Neural cell (in vitro differentiated cells): Measurements from ENCODE around the gene SLX1A. TPM values are rescaled to one million over a fixed set of nuclear protein-coding genes. Genes with fewer than 3 reads are reported as not detected.

Experiments used
- H2AFZ ChIP-seq: fragments of 200-600, 300-800 bp; sonication (generic), shearing (Covaris generic); 2 replicates; pipeline ENCODE4 v1.6.0; 2014; ENCODE audit warnings: low read depth, mild to moderate bottlenecking, antibody characterized with exemption, low read length, moderate library complexity
- H3F3A ChIP-seq: fragments of 200-600 bp; shearing (Covaris generic); 2 replicates; pipeline ENCODE4 v1.6.1; 2016; ENCODE audit warnings: mild to moderate bottlenecking, moderate library complexity, mixed read lengths, antibody characterized with exemption, low read length; ENCODE audit not compliant: insufficient read depth, poor library complexity, severe bottlenecking
- H3K27ac ChIP-seq: fragments of 200-600, 300-800 bp; sonication (generic), shearing (Covaris generic); 2 replicates; pipeline ENCODE4 v1.5.1; 2014; ENCODE audit warnings: mild to moderate bottlenecking, low read length, moderate library complexity
- H3K27me3 ChIP-seq: fragments of 300-800, 200-600 bp; sonication (generic), shearing (Covaris generic); 2 replicates; pipeline ENCODE4 v1.6.0; 2014; ENCODE audit warnings: mild to moderate bottlenecking, low read depth, low read length, moderate library complexity; ENCODE audit not compliant: insufficient read depth
- H3K36me3 ChIP-seq: fragments of 300-800, 200-600 bp; sonication (generic), shearing (Covaris generic); 2 replicates; pipeline ENCODE4 v1.5.1; 2014; ENCODE audit warnings: mild to moderate bottlenecking, antibody characterized with exemption, low read length, moderate library complexity; ENCODE audit not compliant: insufficient read depth
- H3K4me2 ChIP-seq: fragments of 300-800, 200-600 bp; sonication (generic), shearing (Covaris generic); 2 replicates; pipeline ENCODE4 v1.6.0; 2014; ENCODE audit warnings: mild to moderate bottlenecking, low read length
- H3K4me3 ChIP-seq: fragments of 300-800, 200-600 bp; sonication (generic), shearing (Covaris generic); 2 replicates; pipeline ENCODE4 v1.5.1; 2014; ENCODE audit warnings: mild to moderate bottlenecking, low read length, moderate library complexity
- H3K79me2 ChIP-seq: fragments of 200-600 bp; shearing (Covaris generic); replicated peaks from 2 replicates; pipeline ENCODE4 v1.6.0; 2014; ENCODE audit warnings: mild to moderate bottlenecking, low read length, moderate library complexity; ENCODE audit not compliant: insufficient read depth
- H3K9ac ChIP-seq: fragments of 300-800, 200-600 bp; sonication (generic), shearing (Covaris generic); 2 replicates; pipeline ENCODE4 v1.6.1; 2016; ENCODE audit warnings: mild to moderate bottlenecking, low read length, mixed read lengths
- H3K9me2 ChIP-seq: fragments of 200-600 bp; shearing (Covaris generic); 2 replicates; pipeline ENCODE4 v1.6.1; 2016; ENCODE audit warnings: mild to moderate bottlenecking, low read length, mixed read lengths; ENCODE audit not compliant: insufficient read depth
- H3K9me3 ChIP-seq: fragments of 200-600, 300-800 bp; sonication (generic), shearing (Covaris generic); 2 replicates; pipeline ENCODE4 v1.6.1; 2016; ENCODE audit warnings: mild to moderate bottlenecking, mixed run types, low read length, moderate library complexity, mixed read lengths
- H4K20me1 ChIP-seq: fragments of 200-600 bp; shearing (Covaris generic); 2 replicates; pipeline ENCODE4 v1.6.1; 2016; ENCODE audit warnings: mild to moderate bottlenecking, mixed run types; ENCODE audit not compliant: insufficient read depth
- CTCF ChIP-seq: fragments of 450-650 bp; IDR thresholded peaks from 2 replicates; pipeline ENCODE4 v1.5.1; 2014; ENCODE audit warnings: antibody characterized with exemption, mild to moderate bottlenecking, moderate library complexity; ENCODE audit not compliant: poor library complexity, severe bottlenecking
- EP300 ChIP-seq: fragments of 450-650 bp; conservative IDR thresholded peaks from 2 replicates; pipeline ENCODE4 v1.6.1; 2014; ENCODE audit warnings: antibody characterized with exemption, mild to moderate bottlenecking, moderate library complexity; ENCODE audit not compliant: poor library complexity, severe bottlenecking
- EZH2 ChIP-seq: fragments of 200-600, 300-800 bp; shearing (Covaris generic), sonication (generic); IDR thresholded peaks from 2 replicates; pipeline ENCODE4 v1.6.1; 2014; ENCODE audit warnings: antibody characterized with exemption, low read length, borderline replicate concordance, mild to moderate bottlenecking; ENCODE audit not compliant: insufficient read depth, poor library complexity, severe bottlenecking
- MXI1 ChIP-seq: fragments of 450-650 bp; conservative IDR thresholded peaks from 2 replicates; pipeline ENCODE4 v1.6.1; 2014; ENCODE audit warnings: antibody characterized with exemption, mild to moderate bottlenecking; ENCODE audit not compliant: poor library complexity, severe bottlenecking
- POLR2AphosphoS5 ChIP-seq: IDR thresholded peaks from 2 replicates; pipeline ENCODE4 v1.6.1; 2012
- RAD21 ChIP-seq: fragments of 450-650 bp; conservative IDR thresholded peaks from 2 replicates; pipeline ENCODE4 v1.6.1; 2014; ENCODE audit warnings: antibody characterized with exemption, mild to moderate bottlenecking, moderate library complexity
- SMC3 ChIP-seq: fragments of 450-650 bp; conservative IDR thresholded peaks from 2 replicates; pipeline ENCODE4 v1.6.1; 2014; ENCODE audit warnings: antibody characterized with exemption, mild to moderate bottlenecking, moderate library complexity; ENCODE audit not compliant: poor library complexity
- TAF1 ChIP-seq: IDR thresholded peaks from 2 replicates; pipeline ENCODE4 v1.6.1; 2012; ENCODE audit warnings: low read depth
- polyA plus RNA-seq: library from polyadenylated mRNA; depleted of rRNA; stranded (reverse); fragments of >200 nt; gene quantifications from 2 replicates; pipeline ENCODE4 v1.2.3, GENCODE V29; 2014
- TF ChIP-seq, protein P1 (sequence below): IDR thresholded peaks from 2 replicates; pipeline ENCODE4 v1.6.1; 2012; ENCODE audit warnings: borderline replicate concordance

Gene SLX1A
- polyA plus RNA-seq, 1 donor from 2014 or later, result 22.8 TPM

GRCh38 chr16:30184891-30185682 lies 8.6 kb upstream of the SLX1A start:
- Histone ChIP-seq H2AFZ (no peak overlapping the region), H3K4me2 (peak overlapping the region; percentile 63), H3K9ac (peak overlapping the region; percentile 84), H3F3A (no peaks in the 10 kb centered on the region), H4K20me1 (no peaks in the 10 kb centered on the region), H3K36me3 (no peaks in the 10 kb centered on the region), H3K9me3 (no peaks in the 10 kb centered on the region), H3K4me3 (peak overlapping the region; percentile 92), H3K79me2 (peaks cover 9% of the 10 kb centered on the region), H3K27me3 (no peaks in the 10 kb centered on the region), H3K27ac (no peak overlapping the region), H3K9me2 (no peaks in the 10 kb centered on the region)
- TF ChIP-seq MXI1 (no peak), POLR2AphosphoS5 (no peak), EP300 (no peak), TAF1 (no peak), SMC3 (no peak), RAD21 (no peak), CTCF (no peak), EZH2 (no peak)
- TF ChIP-seq, protein P1, sequence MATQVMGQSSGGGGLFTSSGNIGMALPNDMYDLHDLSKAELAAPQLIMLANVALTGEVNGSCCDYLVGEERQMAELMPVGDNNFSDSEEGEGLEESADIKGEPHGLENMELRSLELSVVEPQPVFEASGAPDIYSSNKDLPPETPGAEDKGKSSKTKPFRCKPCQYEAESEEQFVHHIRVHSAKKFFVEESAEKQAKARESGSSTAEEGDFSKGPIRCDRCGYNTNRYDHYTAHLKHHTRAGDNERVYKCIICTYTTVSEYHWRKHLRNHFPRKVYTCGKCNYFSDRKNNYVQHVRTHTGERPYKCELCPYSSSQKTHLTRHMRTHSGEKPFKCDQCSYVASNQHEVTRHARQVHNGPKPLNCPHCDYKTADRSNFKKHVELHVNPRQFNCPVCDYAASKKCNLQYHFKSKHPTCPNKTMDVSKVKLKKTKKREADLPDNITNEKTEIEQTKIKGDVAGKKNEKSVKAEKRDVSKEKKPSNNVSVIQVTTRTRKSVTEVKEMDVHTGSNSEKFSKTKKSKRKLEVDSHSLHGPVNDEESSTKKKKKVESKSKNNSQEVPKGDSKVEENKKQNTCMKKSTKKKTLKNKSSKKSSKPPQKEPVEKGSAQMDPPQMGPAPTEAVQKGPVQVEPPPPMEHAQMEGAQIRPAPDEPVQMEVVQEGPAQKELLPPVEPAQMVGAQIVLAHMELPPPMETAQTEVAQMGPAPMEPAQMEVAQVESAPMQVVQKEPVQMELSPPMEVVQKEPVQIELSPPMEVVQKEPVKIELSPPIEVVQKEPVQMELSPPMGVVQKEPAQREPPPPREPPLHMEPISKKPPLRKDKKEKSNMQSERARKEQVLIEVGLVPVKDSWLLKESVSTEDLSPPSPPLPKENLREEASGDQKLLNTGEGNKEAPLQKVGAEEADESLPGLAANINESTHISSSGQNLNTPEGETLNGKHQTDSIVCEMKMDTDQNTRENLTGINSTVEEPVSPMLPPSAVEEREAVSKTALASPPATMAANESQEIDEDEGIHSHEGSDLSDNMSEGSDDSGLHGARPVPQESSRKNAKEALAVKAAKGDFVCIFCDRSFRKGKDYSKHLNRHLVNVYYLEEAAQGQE, result no peak

DNA sequence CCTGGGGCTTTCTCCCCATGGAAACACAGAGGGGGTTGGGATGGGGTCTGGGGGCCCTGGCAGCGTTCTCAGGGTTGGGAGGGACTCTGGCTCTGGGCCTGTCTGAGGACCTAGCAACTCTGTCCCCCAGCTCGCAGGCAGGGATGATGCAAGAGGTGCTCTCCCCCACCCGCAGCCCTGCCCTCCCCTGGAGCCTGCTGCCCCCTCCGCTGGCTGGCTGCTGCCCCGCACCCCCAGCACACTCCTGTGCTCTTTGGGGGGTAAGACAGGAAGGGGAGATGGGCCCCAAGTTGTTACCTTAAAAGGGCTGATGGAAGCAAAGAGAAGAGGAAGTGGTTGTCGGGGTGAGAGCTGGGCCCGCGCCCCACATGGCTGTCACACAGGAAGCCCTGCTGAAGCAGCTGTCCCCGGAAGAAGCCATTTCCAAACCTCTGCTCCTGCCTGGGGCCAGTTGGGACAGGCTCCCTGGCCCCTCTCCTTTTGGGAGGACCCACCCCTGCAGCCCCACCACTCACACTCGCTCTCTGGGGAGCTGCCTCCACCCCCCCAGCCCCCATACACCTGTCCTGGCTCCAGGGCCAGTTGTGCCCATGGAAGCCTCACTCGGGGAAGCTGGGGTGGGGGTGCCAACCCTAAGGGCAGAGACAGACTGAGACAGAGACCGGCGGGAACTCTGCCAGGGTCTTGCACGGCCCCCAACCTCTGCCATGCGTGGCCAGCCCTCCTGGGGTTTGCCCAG lies 7.8 kb upstream of the SLX1A start:
- Histone ChIP-seq H3K79me2 (peaks cover 9% of the 10 kb centered on the region), H3K9me2 (no peaks in the 10 kb centered on the region), H3K4me3 (peak overlapping the region; percentile 92), H3K27ac (no peak overlapping the region), H3K36me3 (no peaks in the 10 kb centered on the region), H3K4me2 (no peak overlapping the region), H3F3A (no peaks in the 10 kb centered on the region), H3K9me3 (no peaks in the 10 kb centered on the region), H4K20me1 (no peaks in the 10 kb centered on the region), H2AFZ (no peak overlapping the region), H3K27me3 (no peaks in the 10 kb centered on the region), H3K9ac (no peak overlapping the region)
- TF ChIP-seq TAF1 (no peak), SMC3 (no peak), EZH2 (no peak), EP300 (no peak), RAD21 (no peak), CTCF (no peak), MXI1 (no peak), POLR2AphosphoS5 (no peak)
- TF ChIP-seq, protein P1, result no peak
